Lower lobe of right lung (tissue), 2 donors: ENCODE measurements around the gene AFF3. TPM values are rescaled to one million over a fixed set of nuclear protein-coding genes. Genes with fewer than 3 reads are reported as not detected.
"Not testable (repeated sequence)": the region's sequence is repeated elsewhere in the genome, so short reads cannot be mapped to it uniquely, and the experiment has no call there.

Experiments
- ATAC-seq, 2 donors: fragments of 200-7000 bp; cut with Tn5 transposase; one replicate each; pipeline ENCODE4 v1.9.1; 2020 to 2022; ENCODE audit warnings: mild to moderate bottlenecking in 2 of 2, moderate library complexity in 2 of 2
- DNase-seq: peaks from one replicate; pipeline ENCODE4 v3.0.0-alpha.2; 2020
- H3K27ac ChIP-seq: fragments of 200-600 bp; one replicate; pipeline ENCODE4 v1.8.0; 2022
- H3K27me3 ChIP-seq: fragments of 200-600 bp; one replicate; pipeline ENCODE4 v1.8.0; 2022; ENCODE audit warnings: low read depth
- H3K36me3 ChIP-seq: fragments of 200-600 bp; one replicate; pipeline ENCODE4 v1.8.0; 2022; ENCODE audit warnings: mild to moderate bottlenecking
- H3K4me1 ChIP-seq: fragments of 200-600 bp; one replicate; pipeline ENCODE4 v1.8.0; 2022
- H3K4me3 ChIP-seq: fragments of 200-600 bp; one replicate; pipeline ENCODE4 v1.8.0; 2022; ENCODE audit warnings: mild to moderate bottlenecking
- H3K9me3 ChIP-seq: fragments of 200-600 bp; one replicate; pipeline ENCODE4 v1.8.0; 2022
- intact Hi-C: fragments of 100-400 bp; cut with DNase I; formaldehyde crosslinking; loops from one replicate; pipeline ENCODE4 v1.11.0; 2022
- total RNA-seq: library from RNA; stranded (reverse); fragmentation: NEBNext Ultra II Directional; extraction: Animal tissue kit (Norgen Biotek cat#: 25700); gene quantifications from one replicate; pipeline ENCODE4 v1.2.1, GENCODE V29; 2021
- TF ChIP-seq, protein P1 (sequence below): fragments of 200-600 bp; IDR thresholded peaks from one replicate; pipeline ENCODE4 v1.8.0; 2022; ENCODE audit warnings: antibody characterized with exemption, mild to moderate bottlenecking
- donor health status: DM: no; HTN: yes; CAD: no; lungs with severe emphysema.

The AFF3 gene
- total RNA-seq, 1 donor from 2014 or later = 57.3 TPM

GRCh38 chr2:99779276-99779675 lies 363.1 kb downstream of the AFF3 start:
- H3K4me3 ChIP-seq = no peak overlapping the region
- ATAC-seq (no peak), DNase-seq (no peak)
- no peak overlapping the region for H3K27ac ChIP-seq
- no peaks in the 10 kb centered on the region for H3K27me3 ChIP-seq
- H3K9me3 ChIP-seq = no peaks in the 10 kb centered on the region
- TF ChIP-seq, protein P1, sequence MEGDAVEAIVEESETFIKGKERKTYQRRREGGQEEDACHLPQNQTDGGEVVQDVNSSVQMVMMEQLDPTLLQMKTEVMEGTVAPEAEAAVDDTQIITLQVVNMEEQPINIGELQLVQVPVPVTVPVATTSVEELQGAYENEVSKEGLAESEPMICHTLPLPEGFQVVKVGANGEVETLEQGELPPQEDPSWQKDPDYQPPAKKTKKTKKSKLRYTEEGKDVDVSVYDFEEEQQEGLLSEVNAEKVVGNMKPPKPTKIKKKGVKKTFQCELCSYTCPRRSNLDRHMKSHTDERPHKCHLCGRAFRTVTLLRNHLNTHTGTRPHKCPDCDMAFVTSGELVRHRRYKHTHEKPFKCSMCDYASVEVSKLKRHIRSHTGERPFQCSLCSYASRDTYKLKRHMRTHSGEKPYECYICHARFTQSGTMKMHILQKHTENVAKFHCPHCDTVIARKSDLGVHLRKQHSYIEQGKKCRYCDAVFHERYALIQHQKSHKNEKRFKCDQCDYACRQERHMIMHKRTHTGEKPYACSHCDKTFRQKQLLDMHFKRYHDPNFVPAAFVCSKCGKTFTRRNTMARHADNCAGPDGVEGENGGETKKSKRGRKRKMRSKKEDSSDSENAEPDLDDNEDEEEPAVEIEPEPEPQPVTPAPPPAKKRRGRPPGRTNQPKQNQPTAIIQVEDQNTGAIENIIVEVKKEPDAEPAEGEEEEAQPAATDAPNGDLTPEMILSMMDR = no peak
- no peaks in the 10 kb centered on the region for H3K4me1 ChIP-seq
- intact Hi-C loops = no loop called here
- H3K36me3 ChIP-seq = no peaks in the 10 kb centered on the region

DNA sequence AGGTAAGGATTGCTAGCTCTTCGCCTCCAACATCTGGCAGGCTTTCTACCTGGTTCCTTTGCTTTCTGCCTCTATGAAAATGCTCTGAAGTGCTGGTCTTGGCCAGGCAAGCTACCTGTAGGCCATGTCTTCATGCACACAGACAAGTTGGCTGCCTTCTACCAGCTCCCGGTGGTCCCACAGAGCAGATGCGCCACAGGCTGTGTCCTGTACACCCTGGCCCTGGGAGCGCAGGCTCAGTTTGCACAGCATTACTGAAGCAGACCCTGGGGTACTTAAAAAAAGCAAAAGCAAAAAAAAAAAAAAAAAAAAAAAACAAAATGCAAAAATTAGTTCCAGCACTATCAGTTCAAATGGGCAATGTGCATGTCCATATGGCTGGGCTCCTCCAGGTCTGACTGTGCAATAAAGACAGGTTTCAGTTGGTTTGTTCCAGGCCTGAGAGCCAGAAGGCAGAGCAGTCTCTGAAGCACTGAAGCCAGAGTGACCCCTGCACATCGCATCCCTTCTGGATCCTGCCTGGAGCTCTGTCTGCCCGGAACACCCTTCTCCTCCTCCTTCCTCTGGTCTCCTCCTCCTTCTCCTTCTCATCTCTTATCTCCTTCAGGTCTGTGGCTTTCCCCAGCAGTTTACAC lies 364.6 kb downstream of the AFF3 start:
- H3K36me3 ChIP-seq = no peaks in the 10 kb centered on the region
- intact Hi-C loops = no loop called here
- TF ChIP-seq, protein P1 = no peak
- ATAC-seq (no peak), DNase-seq (no peak)
- H3K4me1 ChIP-seq = peaks cover 5% of the 10 kb centered on the region
- no peak overlapping the region for H3K27ac ChIP-seq
- no peaks in the 10 kb centered on the region for H3K9me3 ChIP-seq
- no peak overlapping the region for H3K4me3 ChIP-seq
- H3K27me3 ChIP-seq = no peaks in the 10 kb centered on the region

- H3K36me3 ChIP-seq = no peaks in the 10 kb centered on the region
- no peak overlapping the region for H3K4me3 ChIP-seq
- no peak overlapping the region for H3K27ac ChIP-seq
- H3K4me1 ChIP-seq = peaks cover 8% of the 10 kb centered on the region
- intact Hi-C loops = no loop called here
- no peaks in the 10 kb centered on the region for H3K9me3 ChIP-seq
- ATAC-seq (no peak), DNase-seq (no peak)
- TF ChIP-seq, protein P1 = no peak
- no peaks in the 10 kb centered on the region for H3K27me3 ChIP-seq
Measured at GRCh38 chr2:99776906-99777646, 365.3 kb downstream of the AFF3 start.

- no peak for ATAC-seq
- TF ChIP-seq, protein P1 = no peak
Measured at GRCh38 chr2:99776206-99776905, 366.0 kb downstream of the AFF3 start.

DNA sequence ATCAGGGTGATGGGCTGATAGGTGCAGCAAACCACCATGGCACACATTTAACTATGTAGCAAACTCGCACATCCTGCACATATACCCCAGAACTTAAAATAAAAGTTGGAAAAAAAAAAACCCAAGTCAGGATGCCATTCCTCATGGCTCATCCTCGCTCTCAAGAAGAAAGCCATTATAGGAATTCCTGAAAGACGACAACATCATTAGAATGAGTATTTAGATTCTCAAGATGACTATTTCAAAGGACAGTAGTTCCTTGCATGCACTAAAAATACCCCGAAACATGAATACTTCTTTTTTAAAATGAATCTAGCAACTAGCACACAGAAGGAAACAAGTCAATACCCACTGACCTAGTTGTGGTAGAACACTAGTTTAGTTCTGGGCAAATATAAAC lies 366.8 kb downstream of the AFF3 start:
- ATAC-seq (no peak), DNase-seq (no peak)
- Histone ChIP-seq H3K4me1 (peaks cover 8% of the 10 kb centered on the region), H3K4me3 (no peak overlapping the region), H3K27me3 (no peaks in the 10 kb centered on the region), H3K9me3 (no peaks in the 10 kb centered on the region), H3K27ac (no peak overlapping the region), H3K36me3 (no peaks in the 10 kb centered on the region)
- intact Hi-C loops = no loop called here
- TF ChIP-seq, protein P1 = no peak

More at GRCh38 chr2:99776206-99776905, 366.0 kb downstream of the AFF3 start:
- DNase-seq = no peak
- Histone ChIP-seq H3K27me3 (no peaks in the 10 kb centered on the region), H3K4me3 (no peak overlapping the region), H3K27ac (no peak overlapping the region), H3K36me3 (no peaks in the 10 kb centered on the region), H3K4me1 (peaks cover 8% of the 10 kb centered on the region), H3K9me3 (no peaks in the 10 kb centered on the region)
- intact Hi-C loops = no loop called here

DNA sequence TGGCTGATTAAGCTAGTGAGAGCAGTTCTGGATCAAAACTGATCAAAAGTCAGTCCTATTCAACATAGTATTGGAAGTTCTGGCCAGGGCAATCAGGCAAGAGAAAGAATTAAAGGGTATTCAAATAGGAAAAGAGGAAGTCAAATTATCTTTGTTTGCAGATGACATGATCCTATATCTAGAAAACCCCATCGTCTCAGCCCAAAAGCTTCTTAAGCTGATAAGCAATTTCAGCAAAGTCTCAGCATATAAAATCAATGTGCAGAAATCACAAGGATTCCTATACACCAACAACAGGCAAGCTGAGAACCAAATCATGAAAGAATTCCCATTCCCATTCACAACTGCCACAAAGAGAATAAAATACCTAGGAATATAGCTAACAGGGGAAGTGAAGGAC lies 368.7 kb downstream of the AFF3 start:
- H3K27me3 ChIP-seq, ATAC-seq, H3K9me3 ChIP-seq, H3K4me1 ChIP-seq, H3K4me3 ChIP-seq, H3K36me3 ChIP-seq, H3K27ac ChIP-seq, intact Hi-C loops, DNase-seq: not testable (repeated sequence)
